ENCODE data around the gene GBX2.
"Not testable (repeated sequence)": the region's sequence is repeated elsewhere in the genome, so short reads cannot be mapped to it uniquely, and the experiment has no call there.

The GBX2 gene

GRCh38 chr2:236155406-236155805, 12.8 kb downstream of the GBX2 start:
- no peak for DNase-seq

- no peak for DNase-seq
These were observed 21.8 kb downstream of the GBX2 start for GRCh38 chr2:236146436-236146835.

DNA sequence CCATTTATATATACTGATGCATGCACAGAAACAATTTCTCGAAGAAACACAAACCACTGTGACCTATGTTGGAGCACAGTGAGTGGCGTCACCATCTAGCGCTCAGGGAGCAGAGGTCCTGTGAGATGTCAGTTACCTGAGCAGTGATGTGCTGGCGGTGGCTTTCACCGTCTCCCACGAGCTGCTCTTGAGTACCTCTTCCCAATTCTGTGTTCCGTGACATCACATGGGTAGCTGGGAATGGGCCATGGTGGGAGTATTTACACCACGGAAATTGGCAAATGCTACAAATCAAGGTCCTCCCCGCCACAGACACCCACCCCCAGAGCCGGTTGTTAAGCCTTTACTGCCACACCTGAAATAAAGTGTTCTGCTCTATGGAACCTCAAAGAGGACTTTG, 24.4 kb downstream of the GBX2 start:
- DNase-seq: no peak

DNA sequence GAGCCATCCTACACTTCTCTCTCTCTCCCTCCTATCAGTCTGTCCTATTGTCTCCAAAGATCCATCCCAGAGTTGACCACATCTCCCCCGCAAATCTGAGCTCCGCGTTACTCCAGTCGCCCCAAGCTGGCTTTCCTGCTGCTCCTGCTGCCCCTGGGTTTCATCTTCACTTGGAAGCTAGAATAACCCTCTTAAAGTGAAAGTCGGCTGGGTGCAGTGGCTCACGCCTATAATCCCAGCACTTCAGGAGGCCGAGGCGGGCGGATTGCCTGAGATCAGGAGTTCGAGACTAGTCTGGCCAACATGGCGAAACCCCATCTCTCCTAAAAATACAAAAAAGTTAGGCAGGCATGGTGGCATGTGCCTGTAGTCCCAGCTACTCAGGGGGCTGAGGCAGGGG, 26.6 kb downstream of the GBX2 start:
- not testable (repeated sequence) for DNase-seq

- DNase-seq: no peak
These were observed 31.1 kb downstream of the GBX2 start for GRCh38 chr2:236137066-236137465.

- DNase-seq: no peak
These were observed 31.6 kb downstream of the GBX2 start for GRCh38 chr2:236136538-236136937.

- DNase-seq: no peak
These were observed 34.7 kb downstream of the GBX2 start for GRCh38 chr2:236133410-236134012.

- no peak for DNase-seq
These were observed 37.0 kb downstream of the GBX2 start for GRCh38 chr2:236131073-236131692.

DNA sequence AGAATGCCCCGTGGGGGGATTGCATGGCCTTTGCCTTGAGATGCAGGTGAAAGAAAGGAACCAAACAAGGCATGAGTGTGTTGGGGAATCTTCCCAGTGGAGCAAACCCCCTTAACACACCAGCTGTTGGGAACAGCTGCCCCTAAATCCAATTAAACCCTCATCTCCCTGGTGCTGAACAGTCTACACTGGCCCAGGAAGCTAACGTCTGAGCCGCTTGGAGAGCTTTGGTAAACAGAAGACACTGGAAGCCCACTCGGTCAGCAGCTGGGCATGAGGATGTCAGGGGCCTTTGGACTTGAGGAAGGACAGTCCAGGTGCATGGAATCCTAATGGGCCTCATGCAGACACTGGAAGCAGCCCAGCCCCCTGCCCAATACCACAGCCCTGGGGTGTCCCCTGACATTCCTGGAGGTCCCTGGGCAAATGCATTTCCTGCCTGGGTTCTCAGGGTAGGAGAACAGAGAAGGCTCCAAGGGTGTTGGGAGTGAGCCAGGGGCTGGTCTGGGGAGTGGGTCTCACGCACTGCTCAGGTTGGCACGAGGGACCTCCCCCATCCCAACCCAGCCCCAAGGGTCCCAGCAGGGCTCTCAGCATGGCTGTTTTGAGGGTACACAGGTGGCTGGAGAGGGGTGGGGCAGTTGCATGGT, 37.7 kb downstream of the GBX2 start:
- no peak for DNase-seq

GRCh38 chr2:236129935-236130334, 38.3 kb downstream of the GBX2 start:
- no peak for DNase-seq

DNA sequence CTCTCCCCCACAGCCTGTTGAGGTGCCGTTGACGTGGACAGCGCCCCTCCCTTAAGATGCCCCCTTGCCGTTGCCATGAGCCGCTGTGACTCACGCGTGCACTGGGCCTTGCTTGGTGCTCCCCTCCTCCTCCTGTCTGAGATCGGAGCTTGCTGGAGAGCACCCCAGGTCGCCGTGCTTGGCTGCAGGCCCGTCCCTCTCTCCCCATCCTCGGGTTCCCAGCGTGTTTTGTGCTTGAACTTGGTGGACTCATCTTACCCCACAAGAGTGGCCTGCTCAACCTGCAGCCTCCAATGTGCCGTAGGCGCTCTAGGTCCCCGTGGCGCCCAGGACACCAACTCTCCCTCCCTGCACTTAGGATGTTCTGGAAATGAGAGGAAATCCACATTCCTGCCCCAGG, 39.9 kb downstream of the GBX2 start:
- DNase-seq: no peak

DNA sequence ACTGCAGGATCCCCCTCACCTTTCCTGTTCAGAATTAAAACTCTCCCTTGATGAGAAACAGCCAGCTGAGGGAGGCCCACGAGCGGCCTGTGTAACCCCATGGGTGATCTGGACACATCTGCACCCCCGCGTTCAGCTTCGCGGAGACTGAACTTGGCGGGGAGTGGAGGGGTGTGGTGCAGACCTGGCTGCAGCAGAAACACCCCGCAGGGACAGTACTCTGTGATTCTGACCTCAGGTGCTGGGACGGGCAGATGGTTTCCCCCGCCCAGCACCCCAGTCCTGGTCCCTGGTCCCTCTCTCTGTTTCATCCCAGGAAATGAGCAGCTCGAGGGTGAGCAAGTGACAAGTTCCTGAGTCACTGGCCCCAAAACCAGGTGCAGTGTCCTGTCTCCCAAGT, 41.2 kb downstream of the GBX2 start:
- no peak for DNase-seq

GRCh38 chr2:236125541-236125940, 42.6 kb downstream of the GBX2 start:
- DNase-seq: no peak

GRCh38 chr2:236124182-236124893, 43.8 kb downstream of the GBX2 start:
- DNase-seq: no peak

- DNase-seq: no peak
These were observed 44.5 kb downstream of the GBX2 start for GRCh38 chr2:236123716-236124115.

DNA sequence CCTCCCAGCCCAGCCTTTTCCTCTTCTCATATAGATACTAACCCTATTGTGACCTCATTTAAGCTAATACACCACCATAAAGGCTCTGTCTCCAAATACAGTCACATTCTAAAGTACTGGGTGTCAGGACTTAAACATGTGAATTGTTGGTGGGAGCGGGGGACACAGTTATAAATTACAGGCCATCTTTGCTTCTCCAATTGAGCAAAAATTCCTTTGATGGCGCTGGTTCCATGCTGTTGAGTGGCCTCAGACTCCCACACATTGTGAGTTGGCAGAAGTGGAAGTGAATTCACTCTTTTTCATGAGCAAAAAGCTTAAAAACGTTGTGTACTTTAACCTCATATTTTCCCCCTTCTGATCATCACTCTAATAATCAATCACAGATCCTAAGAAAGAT, 46.0 kb downstream of the GBX2 start:
- DNase-seq: no peak

GRCh38 chr2:236121546-236121945, 46.6 kb downstream of the GBX2 start:
- peak; percentile 5 for DNase-seq

DNA sequence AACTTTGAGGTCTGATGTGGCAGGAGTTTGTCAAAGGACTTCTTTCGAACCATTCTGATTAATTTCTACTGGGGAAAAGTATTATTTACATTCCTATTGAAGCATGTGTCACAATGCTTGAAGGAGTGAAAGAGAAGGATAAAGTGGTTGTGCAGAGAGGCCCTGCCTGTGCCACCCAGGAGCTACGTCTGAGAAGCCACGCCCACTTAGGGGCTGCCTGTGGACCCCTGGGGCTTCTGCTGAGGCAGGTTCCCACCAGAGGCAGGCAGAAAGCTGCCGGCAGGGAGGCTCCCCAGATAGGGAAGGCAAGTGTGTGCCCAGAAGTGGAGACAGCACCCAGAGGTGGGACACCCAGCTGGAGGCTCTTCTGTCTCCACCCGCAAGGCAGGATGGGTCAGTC, 47.4 kb downstream of the GBX2 start:
- no peak for DNase-seq

DNA sequence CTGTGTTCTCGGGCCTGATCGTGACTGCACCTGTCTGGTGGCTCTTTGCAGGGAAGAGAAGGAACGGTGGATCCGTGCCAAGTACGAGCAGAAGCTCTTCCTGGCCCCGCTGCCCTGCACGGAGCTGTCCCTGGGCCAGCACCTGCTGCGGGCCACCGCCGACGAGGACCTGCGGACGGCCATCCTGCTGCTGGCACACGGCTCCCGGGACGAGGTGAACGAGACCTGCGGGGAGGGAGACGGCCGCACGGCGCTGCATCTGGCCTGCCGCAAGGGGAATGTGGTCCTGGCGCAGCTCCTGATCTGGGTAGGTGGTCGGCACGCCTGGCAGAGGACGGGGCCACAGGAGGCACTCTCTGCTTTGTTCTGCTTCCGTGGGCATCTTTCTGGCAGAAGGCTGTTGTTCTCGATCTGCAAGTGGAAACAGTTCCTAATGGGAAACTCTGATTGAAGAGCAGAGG, 48.0 kb downstream of the GBX2 start:
- peak; percentile 11 for DNase-seq

- DNase-seq: no peak
These were observed 48.7 kb downstream of the GBX2 start for GRCh38 chr2:236119476-236119875.

DNA sequence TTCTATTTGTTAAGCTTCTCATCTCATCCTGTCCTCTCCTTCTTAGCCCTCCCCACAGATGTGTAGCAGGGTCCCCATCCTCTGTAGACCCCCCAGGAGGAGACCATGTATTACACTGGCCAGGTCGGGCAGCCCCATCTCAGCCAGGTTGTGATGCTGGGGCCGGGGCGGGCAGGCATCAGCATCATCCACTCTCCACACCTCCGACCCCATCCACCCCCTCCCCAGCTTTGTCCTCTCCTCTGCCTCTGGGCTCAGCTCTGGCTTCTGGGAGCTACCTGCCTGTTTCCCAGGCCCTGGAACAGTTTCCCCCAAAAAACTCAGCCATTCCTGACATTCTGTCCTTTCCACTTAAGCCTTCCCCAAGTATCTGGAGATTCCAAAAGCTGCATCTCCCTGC, 49.2 kb downstream of the GBX2 start:
- no peak for DNase-seq

DNA sequence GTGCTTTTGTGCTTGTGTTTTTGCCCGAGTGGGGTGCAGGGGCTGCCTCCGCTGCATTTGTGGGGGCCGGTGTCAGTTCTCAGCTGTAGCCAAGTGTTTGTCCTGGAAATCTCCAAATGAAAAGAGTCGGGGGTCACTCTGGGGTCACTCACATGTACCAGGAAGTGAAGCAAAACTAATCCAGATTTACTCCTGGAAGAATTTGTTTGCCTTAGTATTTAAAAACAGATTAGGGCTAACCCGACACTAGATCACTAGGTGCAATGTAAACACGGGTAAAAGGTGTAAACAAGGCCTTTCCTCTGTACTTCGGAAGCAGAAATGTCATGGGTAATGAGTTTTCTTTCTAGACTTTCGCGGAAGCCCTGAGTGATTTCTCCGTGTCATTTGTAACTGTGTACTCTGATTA, 50.3 kb downstream of the GBX2 start:
- DNase-seq: peak; percentile 80

- DNase-seq: no peak
These were observed 50.8 kb downstream of the GBX2 start for GRCh38 chr2:236117401-236117800.
